ENCODE results near the gene ADAMTSL5.
"Not testable (repeated sequence)": the region's sequence is repeated elsewhere in the genome, so short reads cannot be mapped to it uniquely, and the experiment has no call there.

ADAMTSL5 gene

DNA sequence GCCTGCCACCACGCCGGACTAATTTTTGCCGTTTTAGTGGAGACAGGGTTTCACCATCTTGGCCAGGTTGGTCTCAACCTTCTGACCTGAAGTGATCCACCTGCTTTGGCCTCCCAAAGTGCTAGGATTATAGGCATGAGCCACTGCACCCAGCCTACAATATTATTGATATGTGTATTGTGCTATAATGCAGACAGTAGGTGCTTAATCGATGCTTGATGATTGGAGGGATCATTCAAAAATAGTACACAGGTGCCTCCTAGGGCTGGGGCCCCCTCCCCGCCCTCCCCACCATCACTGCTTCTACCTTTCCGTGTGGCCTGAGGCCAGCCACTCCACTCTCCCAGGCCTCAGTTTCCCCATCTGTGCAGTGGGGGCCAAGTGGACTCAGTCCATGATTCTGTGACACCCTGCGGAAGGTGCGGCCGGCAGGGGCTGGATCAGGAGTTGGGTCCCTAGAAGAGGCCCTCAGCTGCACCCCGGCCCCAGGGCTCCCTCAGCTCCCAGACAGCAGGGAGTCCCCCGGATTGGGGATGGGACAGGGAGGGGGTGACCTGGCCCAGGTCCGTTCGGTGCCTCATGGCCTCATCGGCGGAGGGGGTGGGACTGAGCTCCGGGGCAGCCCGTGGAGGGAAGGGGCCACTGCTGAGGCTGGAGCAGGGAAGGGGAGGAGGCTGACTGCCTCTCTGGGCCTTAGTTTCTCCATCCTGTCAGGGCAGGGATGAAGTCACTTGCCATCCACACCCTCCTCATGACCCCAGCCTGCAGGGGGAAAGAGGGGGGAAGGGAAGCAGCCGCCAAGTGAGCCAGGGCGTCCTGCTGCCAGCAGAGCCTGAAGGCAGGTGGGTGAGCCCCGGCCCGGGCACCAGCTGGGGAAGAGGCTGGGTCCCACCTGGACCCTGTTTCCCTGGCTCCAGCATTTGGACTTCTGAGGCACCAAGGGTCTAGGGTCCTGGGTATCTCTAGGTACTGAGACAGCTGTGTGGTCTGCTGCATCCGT is 1.2 kb downstream of the ADAMTSL5 start:
- no peak for DNase-seq (ENCODE audit: low read depth in 2 of 2)

GRCh38 chr19:1510807-1511206 is 2.0 kb downstream of the ADAMTSL5 start:
- no peak for DNase-seq (ENCODE audit: low read depth in 2 of 2)

- DNase-seq (ENCODE audit: low read depth in 2 of 2), result no peak
Observed at GRCh38 chr19:1510442-1510806, 2.4 kb downstream of the ADAMTSL5 start.

- DNase-seq (ENCODE audit: low read depth in 2 of 2), result no peak
Observed at GRCh38 chr19:1509602-1510441, 3.0 kb downstream of the ADAMTSL5 start.

DNA sequence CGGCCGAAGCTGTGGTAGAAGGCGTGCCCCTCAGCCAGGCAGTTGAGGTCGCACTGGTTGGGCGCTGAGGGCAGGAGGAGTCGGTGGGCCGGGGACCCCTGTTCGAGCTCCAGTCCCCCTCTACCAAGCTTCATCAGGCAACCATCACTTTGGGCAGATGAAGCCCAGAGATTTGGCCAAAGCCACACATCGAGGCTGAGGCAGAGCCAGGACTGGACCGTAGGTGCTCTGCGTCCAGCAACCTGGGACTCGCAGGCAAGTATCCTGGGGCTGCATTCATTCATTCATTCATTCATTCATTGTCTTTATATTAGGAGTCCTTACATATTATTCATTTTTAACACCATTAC is 4.3 kb downstream of the ADAMTSL5 start:
- DNase-seq (ENCODE audit: low read depth in 2 of 2), result no peak

- DNase-seq (ENCODE audit: low read depth in 2 of 2), result peak; percentile 89
Observed at GRCh38 chr19:1507763-1508506, 4.9 kb downstream of the ADAMTSL5 start.

GRCh38 chr19:1507192-1507660 is 5.6 kb downstream of the ADAMTSL5 start:
- DNase-seq (ENCODE audit: low read depth in 2 of 2), result no peak

DNA sequence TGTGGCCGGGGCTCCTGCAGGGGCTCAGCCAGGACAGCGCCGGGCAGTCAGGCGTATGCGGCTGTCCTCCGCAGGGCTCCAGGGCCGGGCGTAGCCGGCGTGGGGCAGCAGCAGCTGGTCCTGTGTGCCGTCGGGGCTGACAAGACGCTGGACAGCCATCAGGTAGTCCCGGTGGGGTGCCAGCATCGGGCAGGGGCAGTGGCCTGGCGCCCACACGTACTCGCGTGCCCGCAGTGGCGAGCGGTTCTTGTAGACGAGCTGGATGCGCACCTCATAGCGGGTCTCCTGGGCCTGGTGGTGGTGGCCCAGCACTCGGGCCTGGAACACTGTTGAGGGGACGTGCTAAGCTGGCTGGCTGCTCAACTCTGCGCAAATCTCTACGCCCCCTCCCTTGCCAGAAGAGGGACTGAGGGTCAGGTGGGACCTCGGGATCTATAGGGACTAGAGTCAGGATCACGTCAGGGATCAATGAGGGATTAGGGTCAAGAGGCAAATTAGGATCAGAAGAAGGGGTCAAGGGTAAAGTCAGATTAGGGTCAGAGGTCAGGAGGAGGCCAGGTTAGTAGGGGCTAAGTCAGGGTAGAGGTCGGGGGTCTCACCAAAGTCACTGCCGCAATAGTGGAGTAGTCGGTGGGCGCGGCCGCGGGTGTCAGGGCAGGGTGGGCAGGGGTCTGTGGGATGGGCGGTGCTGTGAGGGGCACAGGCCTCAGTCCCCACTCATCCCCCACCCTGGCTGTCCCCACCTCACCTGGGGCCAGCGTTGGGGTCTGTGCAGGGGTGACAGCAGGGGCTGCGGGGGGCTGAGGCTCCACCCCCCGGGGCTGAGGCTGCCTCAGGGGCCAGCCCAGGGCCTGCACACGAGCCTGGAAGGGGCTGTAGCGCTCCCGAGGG is 6.6 kb downstream of the ADAMTSL5 start:
- no peak for DNase-seq (ENCODE audit: low read depth in 2 of 2)

GRCh38 chr19:1505012-1505411 is 7.8 kb downstream of the ADAMTSL5 start:
- no peak for DNase-seq (ENCODE audit: low read depth in 2 of 2)

DNA sequence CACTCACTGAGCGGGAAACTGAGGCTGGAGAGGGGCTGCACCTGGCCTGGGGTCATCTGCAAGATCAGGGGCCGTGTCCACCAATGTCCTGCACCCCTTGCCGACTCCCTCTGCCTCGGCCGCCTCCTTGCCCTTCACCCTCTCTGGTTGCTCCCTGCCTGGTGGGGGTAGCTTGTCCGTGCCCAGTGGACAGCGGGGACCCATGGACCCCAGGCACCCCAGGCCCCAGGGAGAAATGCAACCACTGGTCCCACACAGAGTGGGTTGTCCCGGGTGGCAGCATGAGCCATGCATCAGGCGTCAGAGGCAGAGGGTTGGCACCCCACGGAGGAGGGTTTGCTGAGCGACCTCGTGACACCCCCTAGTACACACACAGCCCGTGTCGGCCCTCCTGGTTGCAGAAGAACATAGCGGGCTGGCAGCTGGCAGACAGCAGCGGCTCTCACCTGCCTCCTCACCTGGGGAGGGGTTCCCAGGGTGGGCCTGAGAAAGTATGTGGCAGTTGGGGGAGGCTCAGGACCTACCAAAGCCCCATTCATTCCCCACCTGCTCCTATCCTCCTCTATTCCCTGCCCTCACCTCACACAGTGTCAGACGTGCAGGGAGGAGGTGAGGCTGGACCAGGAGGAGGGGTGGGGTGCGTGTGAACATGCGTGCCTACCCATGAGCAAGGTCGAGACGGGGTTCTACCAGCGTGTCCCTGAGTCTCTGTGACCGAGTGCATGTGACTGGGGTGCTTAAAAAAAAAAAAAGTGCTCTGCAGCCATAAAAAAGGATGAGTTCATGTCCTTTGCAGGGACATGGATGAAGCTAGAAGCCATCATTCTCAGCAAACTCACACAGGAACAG is 8.7 kb downstream of the ADAMTSL5 start:
- no peak for DNase-seq (ENCODE audit: low read depth in 2 of 2)

- DNase-seq (ENCODE audit: low read depth in 2 of 2), result peak; percentile 57 to 75
Observed at GRCh38 chr19:1503089-1503924, 9.5 kb downstream of the ADAMTSL5 start.

GRCh38 chr19:1502433-1503088 is 10.3 kb downstream of the ADAMTSL5 start:
- DNase-seq (ENCODE audit: low read depth in 2 of 2), result no peak

GRCh38 chr19:1501200-1501595 is 11.6 kb downstream of the ADAMTSL5 start:
- no peak for DNase-seq (ENCODE audit: low read depth in 2 of 2)

GRCh38 chr19:1499231-1499630 is 13.6 kb downstream of the ADAMTSL5 start:
- not testable (repeated sequence) for DNase-seq (ENCODE audit: low read depth in 2 of 2)

DNA sequence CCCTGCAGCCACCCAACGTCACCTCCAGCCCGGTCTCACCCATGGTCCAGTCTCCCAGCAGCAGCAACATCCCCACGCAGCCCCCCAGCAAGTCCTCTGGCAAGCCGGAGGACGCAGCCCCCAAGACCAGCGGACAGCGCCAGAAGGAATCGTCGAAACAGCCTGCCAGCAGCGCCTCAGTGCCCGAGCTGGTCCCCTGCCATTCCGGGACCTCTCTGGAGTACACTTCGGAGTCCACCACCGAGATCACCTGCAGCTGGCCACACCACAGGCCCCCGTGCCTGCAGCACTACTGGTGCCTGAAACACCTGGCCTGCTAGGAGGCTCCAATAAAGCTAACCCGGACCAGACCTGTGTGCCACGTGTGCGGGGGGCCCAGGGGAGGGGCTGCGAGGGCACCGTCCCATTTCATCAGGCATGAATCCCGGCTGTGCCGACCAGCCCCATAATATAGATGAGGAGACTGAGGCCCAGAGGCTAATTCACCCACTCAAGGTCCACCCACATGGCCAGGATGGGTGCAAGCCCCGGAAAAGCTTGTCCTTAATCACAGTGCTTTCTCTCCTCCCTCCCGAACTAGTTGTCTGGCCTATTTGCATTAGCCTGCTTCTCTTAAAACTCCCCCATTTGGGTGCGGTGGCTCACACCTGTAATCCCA is 15.1 kb downstream of the ADAMTSL5 start:
- DNase-seq (ENCODE audit: low read depth in 2 of 2), result no peak

GRCh38 chr19:1496714-1497577 is 15.9 kb downstream of the ADAMTSL5 start:
- no peak for DNase-seq (ENCODE audit: low read depth in 2 of 2)

All from stimulated activated CD4-positive, alpha-beta T cell treated with anti-CD3 and anti-CD28 coated beads, Interleukin-15, amount 100 ng/mL, for 48 hours (primary cell).